Neuronal stem cell (in vitro differentiated cells): ENCODE measurements around the gene MN1.

ENCODE experiments used
- DNase-seq: peaks from one replicate; pipeline ENCODE4 v3.0.0-alpha.2; 2013; ENCODE audit warnings: low spot score
- H2AFZ ChIP-seq: one replicate; pipeline ENCODE4 v1.6.1; 2013; ENCODE audit warnings: mild to moderate bottlenecking, low read length, inconsistent platforms
- H2AK5ac ChIP-seq: 2 replicates; pipeline ENCODE4 v1.6.1; 2013; ENCODE audit warnings: low read depth, mild to moderate bottlenecking, inconsistent platforms, low read length, moderate library complexity, mixed read lengths
- H2BK120ac ChIP-seq: 2 replicates; pipeline ENCODE4 v1.6.1; 2013; ENCODE audit warnings: low read depth, mild to moderate bottlenecking, inconsistent platforms, low read length, moderate library complexity, mixed read lengths
- H2BK12ac ChIP-seq: one replicate; pipeline ENCODE4 v1.6.1; 2013; ENCODE audit warnings: low read length, inconsistent platforms
- H2BK15ac ChIP-seq: 2 replicates; pipeline ENCODE4 v1.6.1; 2013; ENCODE audit warnings: mild to moderate bottlenecking, low read length, inconsistent platforms, mixed read lengths
- H2BK5ac ChIP-seq: one replicate; pipeline ENCODE4 v1.6.1; 2013; ENCODE audit warnings: inconsistent platforms, mild to moderate bottlenecking, low read length, moderate library complexity
- H3K14ac ChIP-seq: one replicate; pipeline ENCODE4 v1.6.1; 2013; ENCODE audit warnings: low read length, inconsistent platforms
- H3K18ac ChIP-seq: 2 replicates; pipeline ENCODE4 v1.6.1; 2013; ENCODE audit warnings: low read length, inconsistent platforms
- H3K23ac ChIP-seq: 2 replicates; pipeline ENCODE4 v1.6.1; 2013; ENCODE audit warnings: low read depth, mild to moderate bottlenecking, mixed read lengths, low read length, inconsistent platforms; ENCODE audit not compliant: poor library complexity
- H3K27ac ChIP-seq: replicated peaks from 3 replicates; pipeline ENCODE4 v1.5.1; 2013; ENCODE audit warnings: low read length, inconsistent platforms
- H3K27me3 ChIP-seq, 3 experiments: 2 replicates each; pipeline ENCODE4 v1.6.1; 2013; ENCODE audit warnings: low read length in 3 of 3, mild to moderate bottlenecking in 2 of 3, inconsistent platforms in 1 of 3, low read depth in 1 of 3, mixed read lengths in 1 of 3, moderate library complexity in 1 of 3; ENCODE audit not compliant: control insufficient read depth in 3 of 3, insufficient read depth in 3 of 3
- H3K36me3 ChIP-seq, 2 donors: replicated peaks in 1 of 2; 2 replicates each; pipeline ENCODE4 v1.6.1; 2013; ENCODE audit warnings: low read length in 2 of 2; ENCODE audit not compliant: control insufficient read depth in 2 of 2, insufficient read depth in 2 of 2
- H3K4ac ChIP-seq: 2 replicates; pipeline ENCODE4 v1.6.1; 2013; ENCODE audit warnings: inconsistent platforms, mild to moderate bottlenecking, low read length, moderate library complexity
- H3K4me1 ChIP-seq, 2 donors: 1 replicate in 1 of 2; 2 replicates in 1 of 2; pipeline ENCODE4 v1.6.1; 2013; ENCODE audit warnings: low read length in 2 of 2, low read depth in 1 of 2; ENCODE audit not compliant: control insufficient read depth in 2 of 2, insufficient read depth in 1 of 2
- H3K4me2 ChIP-seq: one replicate; pipeline ENCODE4 v1.6.1; 2013; ENCODE audit warnings: mild to moderate bottlenecking, low read length, inconsistent platforms; ENCODE audit not compliant: insufficient read depth, poor library complexity, severe bottlenecking
- H3K4me3 ChIP-seq, 2 donors: 2 replicates each; pipeline ENCODE4 v1.5.1; 2013; ENCODE audit warnings: low read length in 2 of 2, mild to moderate bottlenecking in 2 of 2, inconsistent platforms in 1 of 2, moderate library complexity in 1 of 2
- H3K79me1 ChIP-seq: one replicate; pipeline ENCODE4 v1.6.1; 2013; ENCODE audit warnings: low read depth, mild to moderate bottlenecking, inconsistent platforms, low read length, moderate library complexity
- H3K9ac ChIP-seq: one replicate; pipeline ENCODE4 v1.6.1; 2013; ENCODE audit warnings: mild to moderate bottlenecking, low read depth, low read length, inconsistent platforms; ENCODE audit not compliant: poor library complexity
- H3K9me3 ChIP-seq, 2 donors: replicated peaks in 1 of 2; 2 replicates each; pipeline versions ENCODE3 to v1.6.1; 2013; ENCODE audit warnings: low read length in 2 of 2, mild to moderate bottlenecking in 2 of 2, inconsistent platforms in 1 of 2, low read depth in 1 of 2, mixed read lengths in 1 of 2, moderate library complexity in 1 of 2; ENCODE audit not compliant: control insufficient read depth in 2 of 2, insufficient read depth in 1 of 2
- H4K8ac ChIP-seq: one replicate; pipeline ENCODE4 v1.6.1; 2013; ENCODE audit warnings: low read depth, mild to moderate bottlenecking, inconsistent platforms, low read length, moderate library complexity
- H4K91ac ChIP-seq: one replicate; pipeline ENCODE4 v1.6.1; 2013; ENCODE audit warnings: low read length, low read depth, mild to moderate bottlenecking, inconsistent platforms; ENCODE audit not compliant: poor library complexity
- WGBS, 2 donors: extraction: QIAGEN DNeasy Blood & Tissue Kit; methylation state at CpG; one replicate each; pipeline ENCODE4 v1.1.7; 2013; ENCODE audit warnings: missing lambda C conversion rate in 2 of 2, mixed read lengths in 1 of 2; ENCODE audit not compliant: insufficient read length in 2 of 2, insufficient replicate concordance in 1 of 2; ENCODE audit errors: extremely low coverage in 2 of 2; 5-methylcytosine and 5-hydroxymethylcytosine counted together

The MN1 gene

GRCh38 chr22:27706489-27706888, 95.1 kb downstream of the MN1 start:
- no CpG with 5 or more reads among the region's 5 CpGs for WGBS, 2 donors

GRCh38 chr22:27705408-27706080, 96.0 kb downstream of the MN1 start:
- no peak overlapping the region for H3K27ac ChIP-seq
- no peak overlapping the region for H3K4me3 ChIP-seq
- H3K9me3 ChIP-seq = peaks cover 10 to 21% of the 10 kb centered on the region in 2 donors
- H3K23ac ChIP-seq = no peak overlapping the region
- peaks cover 8 to 14% of the 10 kb centered on the region in 2 donors for H3K4me1 ChIP-seq
- no CpG with 5 or more reads among the region's 12 CpGs for WGBS, 2 donors
- H2AFZ ChIP-seq = no peak overlapping the region
- H4K8ac ChIP-seq = no peak overlapping the region
- H3K18ac ChIP-seq = no peak overlapping the region
- no peak overlapping the region for H3K4ac ChIP-seq
- no peak for DNase-seq
- no peaks in the 10 kb centered on the region for H3K36me3 ChIP-seq
- no peak overlapping the region for H2BK5ac ChIP-seq
- no peak overlapping the region for H4K91ac ChIP-seq
- H2BK15ac ChIP-seq = no peak overlapping the region
- no peak overlapping the region for H2BK12ac ChIP-seq
- H3K79me1 ChIP-seq = no peaks in the 10 kb centered on the region
- H3K9ac ChIP-seq = no peak overlapping the region
- H3K27me3 ChIP-seq = no peaks in the 10 kb centered on the region
- H2BK120ac ChIP-seq = no peak overlapping the region
- no peak overlapping the region for H3K14ac ChIP-seq
- no peak overlapping the region for H3K4me2 ChIP-seq
- no peak overlapping the region for H2AK5ac ChIP-seq

More at GRCh38 chr22:27706489-27706888, 95.1 kb downstream of the MN1 start:
- H3K18ac ChIP-seq = no peak overlapping the region
- peaks cover 10 to 20% of the 10 kb centered on the region in 2 donors for H3K9me3 ChIP-seq
- no peak overlapping the region for H3K27ac ChIP-seq
- H3K23ac ChIP-seq = no peak overlapping the region
- H2AK5ac ChIP-seq = no peak overlapping the region
- H3K36me3 ChIP-seq = no peaks in the 10 kb centered on the region
- H3K79me1 ChIP-seq = no peaks in the 10 kb centered on the region
- no peak overlapping the region for H4K91ac ChIP-seq
- no peak overlapping the region for H3K4me2 ChIP-seq
- no peak overlapping the region for H3K9ac ChIP-seq
- H4K8ac ChIP-seq = no peak overlapping the region
- no peak overlapping the region for H3K4me3 ChIP-seq
- H3K14ac ChIP-seq = no peak overlapping the region
- H2BK15ac ChIP-seq = no peak overlapping the region
- H2AFZ ChIP-seq = no peak overlapping the region
- no peaks in the 10 kb centered on the region for H3K27me3 ChIP-seq
- no peak overlapping the region for H2BK120ac ChIP-seq
- H2BK12ac ChIP-seq = no peak overlapping the region
- DNase-seq = no peak
- H3K4me1 ChIP-seq = peaks cover 8 to 12% of the 10 kb centered on the region in 2 donors
- H2BK5ac ChIP-seq = no peak overlapping the region
- no peak overlapping the region for H3K4ac ChIP-seq

- Histone ChIP-seq H3K4me1 (peaks cover 10 to 19% of the 10 kb centered on the region in 2 donors), H3K36me3 (no peaks in the 10 kb centered on the region), H2AK5ac (peak overlapping the region; percentile 64), H2BK5ac (no peak overlapping the region), H3K79me1 (no peaks in the 10 kb centered on the region), H3K14ac (no peak overlapping the region), H3K27me3 (no peaks in the 10 kb centered on the region), H4K8ac (no peak overlapping the region), H4K91ac (no peak overlapping the region), H3K4me2 (no peak overlapping the region), H3K27ac (no peak overlapping the region), H3K9ac (no peak overlapping the region), H3K4me3 (no peak overlapping the region), H3K4ac (no peak overlapping the region), H2AFZ (no peak overlapping the region), H2BK12ac (peak overlapping the region; percentile 23), H3K9me3 (peaks cover 7 to 18% of the 10 kb centered on the region in 2 donors), H2BK15ac (peak overlapping the region; percentile 31), H3K18ac (peak overlapping the region; percentile 50), H2BK120ac (no peak overlapping the region), H3K23ac (no peak overlapping the region)
- DNase-seq = no peak
- WGBS, 2 donors = no CpG with 5 or more reads among the region's 6 CpGs
Observed at GRCh38 chr22:27704581-27704980, 97.0 kb downstream of the MN1 start.

GRCh38 chr22:27699383-27700019, 102.1 kb downstream of the MN1 start:
- Histone ChIP-seq H2AFZ (peak overlapping the region; percentile 21), H3K36me3 (no peaks in the 10 kb centered on the region), H3K23ac (no peak overlapping the region), H3K9ac (no peak overlapping the region), H3K4me1 (peaks cover 5 to 17% of the 10 kb centered on the region in 2 donors), H3K27me3 (no peaks in the 10 kb centered on the region), H2BK5ac (no peak overlapping the region), H2BK15ac (no peak overlapping the region), H3K14ac (no peak overlapping the region), H2BK120ac (no peak overlapping the region), H2AK5ac (peak overlapping the region; percentile 27), H3K9me3 (peaks cover 11 to 27% of the 10 kb centered on the region in 2 donors), H3K4me3 (no peak overlapping the region), H4K91ac (no peak overlapping the region), H3K27ac (no peak overlapping the region), H3K4me2 (no peak overlapping the region), H3K18ac (peak overlapping the region; percentile 78), H3K79me1 (no peaks in the 10 kb centered on the region), H4K8ac (no peak overlapping the region), H3K4ac (no peak overlapping the region), H2BK12ac (no peak overlapping the region)
- WGBS, 2 donors = no CpG with 5 or more reads among the region's 10 CpGs
- no peak for DNase-seq
